Left ventricle myocardium inferior (tissue), 1 donor: Measurements from ENCODE around the gene ENO2. TPM values are rescaled to one million over a fixed set of nuclear protein-coding genes. Genes with fewer than 3 reads are reported as not detected.
"Not testable (repeated sequence)": the region's sequence is repeated elsewhere in the genome, so short reads cannot be mapped to it uniquely, and the experiment has no call there.

ENCODE experiments used
- DNase-seq: peaks from one replicate; pipeline ENCODE4 v3.0.0-alpha.2; 2020
- H3K27ac ChIP-seq: fragments of 200-600 bp; replicated peaks from 2 replicates; pipeline ENCODE4 v1.8.0; 2021
- H3K27me3 ChIP-seq: fragments of 200-600 bp; 2 replicates; pipeline ENCODE4 v1.8.0; 2021; ENCODE audit warnings: low read depth
- H3K36me3 ChIP-seq: fragments of 200-600 bp; 2 replicates; pipeline ENCODE4 v1.8.0; 2021
- H3K4me1 ChIP-seq: fragments of 200-600 bp; 2 replicates; pipeline ENCODE4 v1.8.0; 2021
- H3K4me3 ChIP-seq: fragments of 200-600 bp; 2 replicates; pipeline ENCODE4 v1.8.0; 2021; ENCODE audit warnings: mild to moderate bottlenecking, moderate library complexity
- H3K9me3 ChIP-seq: fragments of 200-600 bp; replicated peaks from 2 replicates; pipeline ENCODE4 v1.8.0; 2021
- intact Hi-C: fragments of 100-400 bp; cut with micrococcal nuclease; formaldehyde crosslinking; loops from one replicate; pipeline ENCODE4 v1.11.0; 2022
- total RNA-seq: library from RNA; stranded (reverse); fragmentation: NEBNext Ultra II Directional; extraction: Animal tissue kit (Norgen Biotek cat#: 25700); gene quantifications from one replicate; pipeline ENCODE4 v1.2.1, GENCODE V29; 2021
- TF ChIP-seq, protein P1 (sequence below): fragments of 200-600 bp; IDR thresholded peaks from 2 replicates; pipeline ENCODE4 v1.8.0; 2021; ENCODE audit warnings: antibody characterized with exemption, mild to moderate bottlenecking, borderline replicate concordance
- donor health status: DM: no; HTN: yes; CAD: no; lungs with severe emphysema.

The ENO2 gene
- total RNA-seq, 1 donor from 2014 or later: 14.8 TPM

DNA sequence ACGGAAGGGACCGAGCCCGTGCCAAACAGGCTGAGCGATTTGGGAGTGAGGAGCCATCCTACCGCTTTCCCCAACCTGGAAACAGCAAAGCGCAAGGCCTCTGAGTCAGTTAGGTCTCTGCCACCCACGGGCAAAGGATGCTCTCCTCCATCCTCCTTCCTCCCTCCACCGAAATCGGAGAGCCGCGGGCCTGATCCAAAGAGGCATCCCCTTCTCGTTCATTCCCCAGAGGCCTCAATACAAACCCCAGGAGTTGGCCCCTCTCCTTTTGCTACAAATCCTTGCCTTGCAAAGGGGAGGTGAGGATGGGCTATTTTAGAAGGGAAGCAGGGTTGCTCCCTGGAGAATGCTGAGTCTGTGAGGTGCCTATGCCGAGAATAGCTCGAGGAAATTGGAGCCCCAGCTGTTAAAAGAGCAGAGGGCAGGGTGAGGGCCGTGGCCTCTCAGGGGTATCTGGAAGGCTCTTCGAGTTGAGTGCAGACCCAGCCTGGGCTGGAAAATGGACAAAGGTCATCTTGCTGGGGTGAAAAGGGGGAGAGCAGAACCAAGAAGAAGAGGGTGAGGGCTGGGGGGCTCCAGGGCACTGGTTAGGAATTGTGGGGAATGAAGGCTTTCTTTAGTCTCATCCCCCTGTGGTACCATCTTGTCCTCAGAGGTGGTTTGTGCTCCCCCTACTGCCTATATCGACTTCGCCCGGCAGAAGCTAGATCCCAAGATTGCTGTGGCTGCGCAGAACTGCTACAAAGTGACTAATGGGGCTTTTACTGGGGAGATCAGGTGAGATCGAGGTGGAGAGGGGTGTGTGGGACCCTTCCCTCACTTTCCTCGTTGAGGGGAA lies 46.0 kb upstream of the ENO2 start:
- Histone ChIP-seq H3K4me1 (peaks cover 62% of the 10 kb centered on the region), H3K27ac (peak overlapping the region; percentile 99), H3K27me3 (no peaks in the 10 kb centered on the region), H3K4me3 (peak overlapping the region; percentile 100), H3K9me3 (no peaks in the 10 kb centered on the region), H3K36me3 (peaks cover 46% of the 10 kb centered on the region)
- intact Hi-C loops: no loop called here
- TF ChIP-seq, protein P1, sequence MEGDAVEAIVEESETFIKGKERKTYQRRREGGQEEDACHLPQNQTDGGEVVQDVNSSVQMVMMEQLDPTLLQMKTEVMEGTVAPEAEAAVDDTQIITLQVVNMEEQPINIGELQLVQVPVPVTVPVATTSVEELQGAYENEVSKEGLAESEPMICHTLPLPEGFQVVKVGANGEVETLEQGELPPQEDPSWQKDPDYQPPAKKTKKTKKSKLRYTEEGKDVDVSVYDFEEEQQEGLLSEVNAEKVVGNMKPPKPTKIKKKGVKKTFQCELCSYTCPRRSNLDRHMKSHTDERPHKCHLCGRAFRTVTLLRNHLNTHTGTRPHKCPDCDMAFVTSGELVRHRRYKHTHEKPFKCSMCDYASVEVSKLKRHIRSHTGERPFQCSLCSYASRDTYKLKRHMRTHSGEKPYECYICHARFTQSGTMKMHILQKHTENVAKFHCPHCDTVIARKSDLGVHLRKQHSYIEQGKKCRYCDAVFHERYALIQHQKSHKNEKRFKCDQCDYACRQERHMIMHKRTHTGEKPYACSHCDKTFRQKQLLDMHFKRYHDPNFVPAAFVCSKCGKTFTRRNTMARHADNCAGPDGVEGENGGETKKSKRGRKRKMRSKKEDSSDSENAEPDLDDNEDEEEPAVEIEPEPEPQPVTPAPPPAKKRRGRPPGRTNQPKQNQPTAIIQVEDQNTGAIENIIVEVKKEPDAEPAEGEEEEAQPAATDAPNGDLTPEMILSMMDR: no peak
- DNase-seq: no peak

DNA sequence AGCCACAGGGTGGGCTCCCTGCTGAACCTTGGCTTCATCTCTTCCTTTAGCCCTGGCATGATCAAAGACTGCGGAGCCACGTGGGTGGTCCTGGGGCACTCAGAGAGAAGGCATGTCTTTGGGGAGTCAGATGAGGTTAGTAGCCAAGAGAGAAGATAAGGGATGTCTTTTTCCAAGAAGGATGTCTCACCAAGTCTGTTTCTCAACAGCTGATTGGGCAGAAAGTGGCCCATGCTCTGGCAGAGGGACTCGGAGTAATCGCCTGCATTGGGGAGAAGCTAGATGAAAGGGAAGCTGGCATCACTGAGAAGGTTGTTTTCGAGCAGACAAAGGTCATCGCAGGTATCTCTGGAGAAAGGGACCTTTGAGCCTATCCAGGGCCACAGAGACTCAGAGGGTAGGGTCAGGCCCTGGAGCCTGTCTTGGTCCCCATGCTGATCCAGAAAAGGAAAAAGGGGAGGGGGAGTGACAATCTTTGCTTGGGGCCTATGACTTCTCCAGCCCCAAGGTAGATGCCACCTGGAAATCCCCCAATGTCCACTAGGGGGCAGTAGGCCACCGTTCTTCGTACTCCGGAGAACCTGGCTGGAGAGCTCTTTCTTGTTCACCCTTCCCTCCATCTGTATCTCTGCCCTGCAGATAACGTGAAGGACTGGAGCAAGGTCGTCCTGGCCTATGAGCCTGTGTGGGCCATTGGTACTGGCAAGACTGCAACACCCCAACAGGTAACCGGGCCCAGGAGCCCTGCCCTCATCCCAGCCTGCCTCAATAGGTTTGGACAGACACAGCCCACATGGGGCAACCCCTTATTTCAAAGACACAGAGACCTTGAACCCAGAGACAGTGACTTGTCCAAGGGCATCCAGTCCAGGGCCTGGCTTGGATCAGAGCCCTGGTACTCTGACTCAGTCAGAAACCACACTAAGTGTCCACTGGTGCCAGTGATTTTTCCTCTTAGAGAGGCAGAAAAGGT lies 45.0 kb upstream of the ENO2 start:
- Histone ChIP-seq H3K36me3 (peaks cover 37% of the 10 kb centered on the region), H3K27ac (peak overlapping the region; percentile 99), H3K27me3 (no peaks in the 10 kb centered on the region), H3K4me1 (peaks cover 68% of the 10 kb centered on the region), H3K4me3 (peak overlapping the region; percentile 100), H3K9me3 (no peaks in the 10 kb centered on the region)
- DNase-seq: peak; percentile 69
- TF ChIP-seq, protein P1: peak; percentile 95
- intact Hi-C loops: no loop called here

DNA sequence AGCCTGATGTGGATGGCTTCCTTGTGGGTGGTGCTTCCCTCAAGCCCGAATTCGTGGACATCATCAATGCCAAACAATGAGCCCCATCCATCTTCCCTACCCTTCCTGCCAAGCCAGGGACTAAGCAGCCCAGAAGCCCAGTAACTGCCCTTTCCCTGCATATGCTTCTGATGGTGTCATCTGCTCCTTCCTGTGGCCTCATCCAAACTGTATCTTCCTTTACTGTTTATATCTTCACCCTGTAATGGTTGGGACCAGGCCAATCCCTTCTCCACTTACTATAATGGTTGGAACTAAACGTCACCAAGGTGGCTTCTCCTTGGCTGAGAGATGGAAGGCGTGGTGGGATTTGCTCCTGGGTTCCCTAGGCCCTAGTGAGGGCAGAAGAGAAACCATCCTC lies 44.1 kb upstream of the ENO2 start:
- H3K9me3 ChIP-seq, H3K4me3 ChIP-seq, intact Hi-C loops, H3K27me3 ChIP-seq, DNase-seq: not testable (repeated sequence)
- Histone ChIP-seq H3K36me3 (peaks cover 31% of the 10 kb centered on the region), H3K4me1 (peaks cover 68% of the 10 kb centered on the region), H3K27ac (peak overlapping the region; percentile 99)

GRCh38 chr12:6871052-6871957 lies 43.1 kb upstream of the ENO2 start:
- Histone ChIP-seq H3K27ac (peak overlapping the region; percentile 90), H3K9me3 (no peaks in the 10 kb centered on the region), H3K27me3 (no peaks in the 10 kb centered on the region), H3K4me3 (peak overlapping the region; percentile 89), H3K4me1 (peaks cover 68% of the 10 kb centered on the region), H3K36me3 (peaks cover 31% of the 10 kb centered on the region)
- intact Hi-C loops: no loop called here
- no peak for DNase-seq
- TF ChIP-seq, protein P1: no peak

DNA sequence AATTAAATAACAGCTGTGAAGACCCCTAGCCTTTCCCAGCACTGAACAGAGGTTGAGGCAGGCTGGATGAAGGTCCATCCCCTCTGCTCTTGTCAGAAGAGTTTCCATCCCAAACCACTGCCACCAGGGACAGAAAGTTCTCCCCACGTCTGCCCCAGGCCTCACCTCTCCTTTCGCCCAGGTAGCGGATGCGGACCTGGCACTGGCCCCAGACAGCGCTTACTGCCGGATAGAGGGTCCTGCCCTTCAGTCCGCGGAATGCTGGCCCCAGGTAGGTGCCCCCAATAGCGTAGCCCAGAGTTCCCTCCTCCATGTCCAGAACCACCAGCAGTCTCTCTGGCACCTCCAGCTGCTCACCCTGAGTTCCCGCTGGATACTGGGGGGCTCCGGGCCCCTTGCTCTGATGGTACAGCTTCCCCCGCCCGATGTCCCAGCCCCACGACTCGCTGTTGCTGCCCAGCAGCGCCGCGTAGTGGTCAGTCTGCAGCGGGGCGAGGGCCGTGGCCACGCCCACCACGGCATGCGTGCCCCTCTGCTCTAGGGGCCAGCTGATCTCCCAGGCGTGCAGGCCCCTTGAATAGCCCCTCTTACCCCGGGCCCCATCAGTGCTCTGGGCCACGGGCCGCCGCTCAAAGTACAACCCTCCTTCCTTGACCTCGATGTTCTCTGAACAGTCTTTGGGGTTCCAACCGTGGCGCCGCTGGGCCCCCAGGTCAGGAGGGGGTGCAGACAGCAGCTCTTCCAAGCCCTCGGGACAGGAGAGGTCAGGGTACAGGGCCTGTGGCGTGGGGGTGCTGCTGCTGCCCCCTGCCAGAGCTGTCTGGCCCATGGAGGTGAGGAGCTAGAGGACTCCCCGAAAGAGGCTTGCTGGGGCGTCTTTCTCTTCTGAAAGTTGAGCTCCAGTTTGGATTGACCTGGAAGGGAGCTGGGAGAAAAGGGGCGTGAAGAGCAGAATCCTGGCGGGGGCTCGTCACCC lies 42.0 kb upstream of the ENO2 start:
- peak overlapping the region; percentile 90 for H3K27ac ChIP-seq
- peak; percentile 83 for DNase-seq
- intact Hi-C loops: no loop called here
- TF ChIP-seq, protein P1: peak; percentile 98
- H3K9me3 ChIP-seq: no peaks in the 10 kb centered on the region
- peaks cover 31% of the 10 kb centered on the region for H3K36me3 ChIP-seq
- no peaks in the 10 kb centered on the region for H3K27me3 ChIP-seq
- peak overlapping the region; percentile 89 for H3K4me3 ChIP-seq
- peaks cover 62% of the 10 kb centered on the region for H3K4me1 ChIP-seq
